WTC11 (cell line): ENCODE measurements around the gene GLE1. TPM values are rescaled to one million over a fixed set of nuclear protein-coding genes. Genes with fewer than 3 reads are reported as not detected.

Experiments used
- ATAC-seq: fragments of 200-7000 bp; cut with Tn5 transposase; 2 replicates; pipeline ENCODE4 v1.10.0; 2021; ENCODE audit warnings: mild to moderate bottlenecking, moderate library complexity
- CTCF ChIA-PET: fragments of 300-600 bp; sonication (Branson Sonifier 250); formaldehyde crosslinking; loops from one replicate; lab custom pipeline; 2021; ENCODE audit warnings: antibody characterized with exemption; lab: Charles Lee
- POLR2A ChIA-PET: fragments of 350-600 bp; sonication (Branson Sonifier 250); formaldehyde crosslinking; loops from one replicate; lab custom pipeline; 2021; ENCODE audit warnings: antibody characterized with exemption; lab: Charles Lee
- DNase-seq: peaks from one replicate; pipeline ENCODE4 v3.0.0; 2021; ENCODE audit warnings: low spot score
- H3K27ac Mint-ChIP-seq: 2 replicates; pipeline ENCODE4 v1.8.0; 2021; ENCODE audit warnings: mixed read lengths
- H3K27me3 Mint-ChIP-seq: 2 replicates; pipeline ENCODE4 v1.8.0; 2021; ENCODE audit warnings: low read depth, mild to moderate bottlenecking, moderate library complexity, mixed read lengths
- H3K36me3 Mint-ChIP-seq: 2 replicates; pipeline ENCODE4 v1.8.0; 2021; ENCODE audit warnings: mixed read lengths
- H3K4me1 Mint-ChIP-seq: 2 replicates; pipeline ENCODE4 v1.8.0; 2022; ENCODE audit warnings: mixed read lengths
- H3K4me3 Mint-ChIP-seq: 2 replicates; pipeline ENCODE4 v1.8.0; 2021; ENCODE audit warnings: mild to moderate bottlenecking, moderate library complexity, mixed read lengths
- H3K9me3 Mint-ChIP-seq: 2 replicates; pipeline ENCODE4 v1.8.0; 2021; ENCODE audit warnings: mixed read lengths
- ARID4B ChIP-seq: sonication (generic); formaldehyde crosslinking; IDR thresholded peaks from 2 replicates; pipeline ENCODE4 v1.8.0; 2023; ENCODE audit warnings: missing genetic modification reagents, mild to moderate bottlenecking, borderline replicate concordance
- CDX4 ChIP-seq: fragments of 250-450 bp; sonication (Bioruptor Pico); IDR thresholded peaks from 2 replicates; pipeline ENCODE4 v1.9.0; 2021; ENCODE audit warnings: moderate library complexity, mild to moderate bottlenecking, inconsistent platforms, borderline replicate concordance
- EMX1 ChIP-seq: fragments of 250-450 bp; sonication (Bioruptor Pico); IDR thresholded peaks from 2 replicates; pipeline ENCODE4 v1.8.0; 2021; ENCODE audit warnings: mild to moderate bottlenecking
- ESRRA ChIP-seq: sonication (generic); formaldehyde crosslinking; IDR thresholded peaks from 2 replicates; pipeline ENCODE4 v1.8.1; 2022; ENCODE audit warnings: mild to moderate bottlenecking, missing genetic modification reagents, borderline replicate concordance
- ETV6 ChIP-seq: sonication (generic); formaldehyde crosslinking; IDR thresholded peaks from 2 replicates; pipeline ENCODE4 v1.8.1; 2022; ENCODE audit warnings: mild to moderate bottlenecking, missing genetic modification reagents
- GABPB1 ChIP-seq: sonication (generic); formaldehyde crosslinking; IDR thresholded peaks from 2 replicates; pipeline ENCODE4 v1.8.1; 2023; ENCODE audit warnings: mild to moderate bottlenecking, missing genetic modification reagents
- JAZF1 ChIP-seq: fragments of 250-450 bp; sonication (Bioruptor Pico); IDR thresholded peaks from 2 replicates; pipeline ENCODE4 v1.9.0; 2021; ENCODE audit warnings: moderate library complexity, mild to moderate bottlenecking, inconsistent platforms
- MXD4 ChIP-seq: fragments of 250-450 bp; sonication (Bioruptor Pico); IDR thresholded peaks from 2 replicates; pipeline ENCODE4 v1.8.0; 2021; ENCODE audit warnings: mild to moderate bottlenecking, moderate library complexity, borderline replicate concordance
- PREB ChIP-seq: sonication (generic); formaldehyde crosslinking; IDR thresholded peaks from 2 replicates; pipeline ENCODE4 v1.8.1; 2022; ENCODE audit warnings: mild to moderate bottlenecking, missing genetic modification reagents, moderate library complexity, borderline replicate concordance
- SOX15 ChIP-seq: fragments of 250-450 bp; sonication (Bioruptor Pico); IDR thresholded peaks from 2 replicates; pipeline ENCODE4 v1.9.0; 2021; ENCODE audit warnings: mild to moderate bottlenecking
- SP1 ChIP-seq: sonication (generic); formaldehyde crosslinking; conservative IDR thresholded peaks from 2 replicates; pipeline ENCODE4 v1.8.1; 2022; ENCODE audit warnings: missing genetic modification reagents
- USF2 ChIP-seq: sonication (generic); formaldehyde crosslinking; IDR thresholded peaks from 2 replicates; pipeline ENCODE4 v1.8.1; 2023; ENCODE audit warnings: mild to moderate bottlenecking, missing genetic modification reagents, moderate library complexity
- ZNF263 ChIP-seq: sonication (generic); formaldehyde crosslinking; IDR thresholded peaks from 2 replicates; pipeline ENCODE4 v1.8.1; 2022; ENCODE audit warnings: low read depth, mild to moderate bottlenecking, moderate library complexity, missing genetic modification reagents
- ZNF281 ChIP-seq: sonication (generic); formaldehyde crosslinking; IDR thresholded peaks from 2 replicates; pipeline ENCODE4 v1.8.0; 2023; ENCODE audit warnings: mild to moderate bottlenecking, missing genetic modification reagents
- ZNF416 ChIP-seq: fragments of 250-450 bp; sonication (Bioruptor Pico); IDR thresholded peaks from 2 replicates; pipeline ENCODE4 v1.9.0; 2021; ENCODE audit warnings: mild to moderate bottlenecking, inconsistent platforms
- ZNF423 ChIP-seq: fragments of 250-450 bp; sonication (Bioruptor Pico); IDR thresholded peaks from 2 replicates; pipeline ENCODE4 v2.1.2; 2022; ENCODE audit warnings: mild to moderate bottlenecking, moderate library complexity
- total RNA-seq: library from RNA; stranded (reverse); gene quantifications from 3 replicates; pipeline ENCODE4 v1.2.3, GENCODE V29; 2021

Gene GLE1
- total RNA-seq, 1 experiment from 2014 or later = 19.7 TPM

GRCh38 chr9:128457207-128457606 is 47.3 kb upstream of the GLE1 start (continued):
- TF ChIP-seq ZNF281 (CRISPR knock-in tag) = no peak
- TF ChIP-seq CDX4 (CRISPR knock-in tag) = no peak
- TF ChIP-seq JAZF1 (CRISPR knock-in tag) = no peak
- no peak for TF ChIP-seq USF2
- no peak for TF ChIP-seq SOX15 (CRISPR knock-in tag)
- no peak for TF ChIP-seq ZNF423

GRCh38 chr9:128459011-128459410 is 45.5 kb upstream of the GLE1 start:
- peaks cover 64% of the 10 kb centered on the region for H3K27me3 Mint-ChIP-seq
- DNase-seq (no peak), ATAC-seq (no peak)

GRCh38 chr9:128469070-128469469 is 35.4 kb upstream of the GLE1 start:
- ATAC-seq (no peak), DNase-seq (no peak)
- TF ChIP-seq ZNF281 (CRISPR knock-in tag) = no peak
- ChIA-PET POLR2A (no interaction called here), CTCF (interaction anchor here (0.6 to 2.3 kb wide), 2 partner anchors 25 to 30 kb away, joined by 3 to 11 read pairs; no protein-coding TSS in a partner anchor)
- H3K36me3 Mint-ChIP-seq = peaks cover 19% of the 10 kb centered on the region
- H3K27ac Mint-ChIP-seq = 0 out of 2 replicates have a peak overlapping the region, but pooled peaks have one; percentile 57
- no peaks in the 10 kb centered on the region; the same call in 1 of the 2 replicates for H3K27me3 Mint-ChIP-seq
- no peaks in the 10 kb centered on the region for H3K9me3 Mint-ChIP-seq
- no peaks in the 10 kb centered on the region for H3K4me1 Mint-ChIP-seq
- H3K4me3 Mint-ChIP-seq = no peak overlapping the region

More at GRCh38 chr9:128459011-128459410, 45.5 kb upstream of the GLE1 start:
- peaks cover 42% of the 10 kb centered on the region for H3K36me3 Mint-ChIP-seq
- no peak for TF ChIP-seq EMX1 (CRISPR knock-in tag)
- TF ChIP-seq ZNF416 (CRISPR knock-in tag) = no peak
- no peak for TF ChIP-seq MXD4 (CRISPR knock-in tag)
- TF ChIP-seq, all 79 proteins: peak for 0
- Mint-ChIP-seq H3K9me3 (no peaks in the 10 kb centered on the region), H3K4me1 (peaks cover 14% of the 10 kb centered on the region), H3K27ac (no peak overlapping the region), H3K4me3 (no peak overlapping the region)
- CTCF ChIA-PET = no interaction called here
- POLR2A ChIA-PET = no interaction called here

- Mint-ChIP-seq H3K36me3 (peaks cover 29% of the 10 kb centered on the region), H3K27ac (no peak overlapping the region), H3K4me3 (no peak overlapping the region), H3K4me1 (no peaks in the 10 kb centered on the region), H3K9me3 (no peaks in the 10 kb centered on the region), H3K27me3 (no peaks in the 10 kb centered on the region; the same call in 1 of the 2 replicates)
- TF ChIP-seq ETV6 (CRISPR knock-in tag) (no peak), ESRRA (no peak), ZNF263 (CRISPR knock-in tag) (no peak), ARID4B (CRISPR knock-in tag) (no peak), SP1 (CRISPR knock-in tag) (no peak), USF2 (no peak), PREB (CRISPR knock-in tag) (no peak), ZNF416 (CRISPR knock-in tag) (no peak), GABPB1 (CRISPR knock-in tag) (no peak)
- ChIA-PET POLR2A (no interaction called here), CTCF (no interaction called here)
- ATAC-seq = no peak
- DNase-seq = no peak
Measured at GRCh38 chr9:128470560-128470959, 34.0 kb upstream of the GLE1 start.
